Measurements from ENCODE around the gene AMOT.

GRCh38 chrX:112814496-112814895 lies 26.1 kb downstream of the AMOT start:
- TF ChIP-seq EP300 (IDR thresholded peaks at IDR 0.05) (no peak), CTCF (IDR thresholded peaks at IDR 0.05) (no peak), POLR2A (IDR thresholded peaks at IDR 0.05) (no peak)

Measured in stomach (tissue), 4 donors.